Stimulated activated CD4-positive, alpha-beta T cell treated with anti-CD3 and anti-CD28 coated beads, Interleukin-4, amount 100 ng/mL, for 48 hours (primary cell): ENCODE results near the gene ABCB1.

Experiments used
- DNase-seq, 2 donors: peaks; one replicate each; pipeline ENCODE4 v3.0.0-alpha.2; 2020; ENCODE audit warnings: low read depth in 2 of 2

ABCB1 gene

GRCh38 chr7:87600130-87601124, at the start of gene ABCB1:
ABCB1 (minus strand) TSS chr7:87600884; CDS start chr7:87600184, 700 bp downstream.
- peak; percentile 14 to 43 for DNase-seq

DNA sequence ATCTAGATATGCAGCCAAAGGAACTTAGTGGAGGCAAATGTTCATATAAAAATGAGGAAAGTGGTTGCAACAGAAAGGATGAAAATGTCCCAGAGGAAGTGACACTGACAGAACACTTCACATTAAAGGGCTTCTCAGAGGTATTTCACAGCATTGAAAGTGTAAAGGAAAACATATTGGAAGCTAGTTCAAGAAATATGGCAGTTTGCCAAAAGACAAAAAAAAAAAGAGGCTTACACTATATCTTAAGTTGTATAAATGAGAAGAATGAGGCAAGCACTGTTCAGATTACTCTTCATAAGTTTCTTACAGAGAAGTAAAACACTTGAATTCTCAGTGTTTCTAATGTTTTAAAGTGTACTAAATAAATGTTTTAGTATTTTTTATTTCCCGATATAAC, 47.6 kb upstream of the ABCB1 start:
- DNase-seq: no peak

GRCh38 chr7:87645446-87645845, 44.8 kb upstream of the ABCB1 start:
- no peak for DNase-seq

DNA sequence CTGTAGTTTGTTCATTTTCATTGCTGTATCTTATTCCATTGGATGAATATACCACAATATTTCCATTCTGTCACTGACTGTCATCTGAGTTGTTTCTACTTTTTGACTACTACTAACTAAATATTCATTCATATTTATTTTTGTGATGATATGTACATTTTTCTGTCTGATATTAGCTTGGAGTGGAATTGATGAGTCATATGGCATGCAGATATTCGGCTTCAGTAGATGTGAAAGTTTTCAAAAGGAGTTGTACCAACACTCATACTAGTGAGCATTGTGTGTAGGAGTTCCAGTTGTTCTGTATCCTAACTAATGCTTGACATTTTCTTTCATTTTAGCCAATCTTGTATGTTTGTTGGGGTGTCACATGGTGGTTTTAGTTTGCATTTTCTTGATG, 35.2 kb upstream of the ABCB1 start:
- no peak for DNase-seq

GRCh38 chr7:87628780-87629569, 28.3 kb upstream of the ABCB1 start:
- DNase-seq: peak; percentile 3 to 8

DNA sequence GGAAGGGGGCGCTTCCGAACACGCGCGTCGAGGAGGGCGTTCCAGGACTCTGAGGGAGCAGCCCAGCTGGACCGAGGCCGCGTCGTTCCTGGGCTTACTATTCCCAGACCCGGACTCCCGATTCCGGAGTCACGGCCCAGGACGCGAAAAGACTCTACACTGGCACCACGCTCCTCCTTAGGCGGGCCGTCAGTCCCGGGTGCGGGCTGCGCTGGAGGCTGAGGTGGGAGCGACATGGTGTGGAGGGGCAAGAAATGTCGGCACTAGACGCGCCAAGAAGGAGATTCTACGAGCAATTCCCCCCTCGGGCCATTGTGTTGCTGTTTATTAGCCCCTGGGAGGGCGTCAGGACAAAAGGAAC, 26.9 kb upstream of the ABCB1 start:
- DNase-seq: no peak

- DNase-seq: no peak
These were observed 24.4 kb upstream of the ABCB1 start for GRCh38 chr7:87625101-87625500.

- no peak for DNase-seq
These were observed 23.9 kb upstream of the ABCB1 start for GRCh38 chr7:87624628-87625027.

- no peak for DNase-seq
These were observed 14.5 kb upstream of the ABCB1 start for GRCh38 chr7:87615197-87615596.

GRCh38 chr7:87609916-87610315, 9.2 kb upstream of the ABCB1 start:
- no peak for DNase-seq

DNA sequence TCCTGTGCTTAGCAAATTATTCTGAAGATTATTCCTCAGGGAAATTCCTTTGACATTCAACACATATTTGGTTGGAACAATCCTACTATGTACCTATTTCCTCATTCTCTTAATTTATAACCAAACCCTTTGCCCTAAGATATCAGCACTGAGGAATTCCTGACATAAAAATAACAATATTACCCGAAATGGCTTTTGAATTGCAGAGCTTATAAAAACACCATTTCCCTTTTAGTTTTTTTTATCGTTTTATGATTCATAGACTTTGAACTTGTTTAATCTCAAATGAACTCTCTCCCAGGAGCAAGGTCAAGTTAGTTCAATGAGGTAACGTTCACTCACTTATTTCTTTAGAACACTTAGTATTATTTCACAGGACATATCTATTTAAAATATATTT, 7.7 kb upstream of the ABCB1 start:
- no peak for DNase-seq

- DNase-seq: no peak
These were observed 3.6 kb upstream of the ABCB1 start for GRCh38 chr7:87604264-87604663.

- peak; percentile 16 to 21 for DNase-seq
These were observed 1.3 kb downstream of the ABCB1 start for GRCh38 chr7:87599336-87599735.

GRCh38 chr7:87598234-87599009, 2.3 kb downstream of the ABCB1 start:
- DNase-seq: no peak

DNA sequence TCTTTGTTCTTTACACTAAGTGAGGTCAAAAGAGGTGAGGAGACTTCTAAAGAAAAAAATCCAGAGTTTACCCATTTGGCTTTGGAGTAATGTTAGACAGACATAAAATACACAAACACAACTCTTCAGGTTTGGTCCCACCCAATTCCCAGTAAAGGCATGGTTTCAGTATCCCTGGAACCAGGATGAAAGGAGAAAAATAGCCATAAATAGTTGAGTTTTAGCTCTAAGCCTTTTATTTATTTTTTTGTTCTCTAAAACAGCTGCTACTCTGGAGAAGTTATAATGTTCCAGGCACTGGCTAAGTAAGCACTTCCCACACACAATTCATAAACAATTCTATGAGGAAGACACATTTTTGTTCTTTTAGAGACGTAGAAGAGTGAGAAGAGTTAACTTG, 4.0 kb downstream of the ABCB1 start:
- DNase-seq: no peak

- DNase-seq: no peak
These were observed 4.5 kb downstream of the ABCB1 start for GRCh38 chr7:87596136-87596535.

DNA sequence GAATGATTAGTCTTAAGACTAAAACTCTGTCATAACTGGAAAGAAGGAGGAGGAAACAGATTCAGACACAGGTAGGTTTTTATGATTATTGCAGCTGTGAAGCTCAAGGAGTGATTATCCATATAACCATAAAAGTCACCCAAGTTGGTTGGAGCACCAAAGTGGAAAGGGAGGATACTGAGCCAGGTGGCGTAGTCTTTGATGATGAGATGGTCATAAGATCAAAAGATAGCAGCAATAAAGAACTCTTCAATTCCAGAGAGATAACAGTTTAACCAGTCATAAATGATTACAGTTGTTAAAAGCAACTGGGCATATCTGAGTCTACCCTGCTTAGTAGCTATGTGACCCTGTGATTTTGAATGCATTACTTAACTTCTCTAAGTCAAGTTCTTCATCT, 8.4 kb downstream of the ABCB1 start:
- no peak for DNase-seq

DNA sequence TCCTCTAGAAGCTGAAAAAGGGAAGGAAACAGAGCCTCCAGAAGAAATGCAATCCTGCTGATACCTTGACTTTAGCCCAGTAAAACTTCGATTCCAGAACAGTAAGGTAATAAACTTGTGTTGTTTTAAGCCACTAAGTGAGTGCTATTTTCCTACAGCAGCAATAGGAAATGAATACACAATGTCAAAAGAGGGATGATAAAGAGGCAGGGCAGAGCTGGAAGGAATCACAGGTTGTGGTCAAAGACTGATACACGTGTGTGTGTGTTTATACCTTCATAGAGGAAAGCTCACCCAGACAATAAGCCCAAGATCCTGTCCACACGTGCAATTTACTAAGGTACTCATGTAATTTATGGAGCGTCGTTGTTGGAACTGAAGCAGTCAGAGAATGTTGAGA, 9.5 kb downstream of the ABCB1 start:
- DNase-seq: no peak

DNA sequence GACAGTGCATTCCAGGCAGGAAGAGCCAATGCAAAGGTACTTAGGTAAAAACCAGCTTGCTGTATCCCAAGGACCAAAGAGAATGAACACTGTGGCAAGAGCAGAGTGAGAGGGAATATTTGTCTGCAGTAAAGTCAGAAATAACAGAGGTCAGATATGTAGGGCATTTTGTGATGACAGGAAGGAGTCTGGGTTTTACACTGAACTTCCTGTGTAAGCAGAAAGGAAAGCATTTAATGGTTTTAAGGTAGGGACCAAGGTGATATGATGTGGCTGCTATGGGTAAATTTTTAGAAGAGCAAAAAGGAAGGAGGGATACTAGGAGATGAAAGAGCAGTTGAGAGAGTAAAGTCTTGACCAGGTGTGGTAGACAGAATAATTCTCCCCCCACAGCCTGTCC, 10.1 kb downstream of the ABCB1 start:
- no peak for DNase-seq

GRCh38 chr7:87589631-87590030, 11.1 kb downstream of the ABCB1 start:
- DNase-seq: no peak

- DNase-seq: no peak
These were observed 19.0 kb downstream of the ABCB1 start for GRCh38 chr7:87581723-87582122.

GRCh38 chr7:87580636-87581035, 20.0 kb downstream of the ABCB1 start:
- DNase-seq: no peak
